HepG2 (cell line): ENCODE results near the gene IRS1. TPM values are rescaled to one million over a fixed set of nuclear protein-coding genes. Genes with fewer than 3 reads are reported as not detected.

Experiments used
- GATAD1 ChIP-seq: IDR thresholded peaks from 2 replicates; pipeline ENCODE4 v1.6.1; 2016; ENCODE audit warnings: missing genetic modification reagents, missing compliant biosample characterization
- HNRNPH1 ChIP-seq: fragments of 200-400 bp; formaldehyde crosslinking; optimal IDR thresholded peaks from 2 replicates; pipeline ENCODE3; 2017; ENCODE audit warnings: mild to moderate bottlenecking, low read depth, low read length
- REL ChIP-seq: sonication (generic); formaldehyde crosslinking; conservative IDR thresholded peaks from 2 replicates; pipeline ENCODE4 v1.8.0; 2022; ENCODE audit warnings: mild to moderate bottlenecking, missing genetic modification reagents, moderate library complexity
- YY1 ChIP-seq: IDR thresholded peaks from 2 replicates; pipeline ENCODE4 v1.6.1; 2011; ENCODE audit warnings: low read length, low read depth, moderate library complexity, mild to moderate bottlenecking; ENCODE audit not compliant: insufficient read depth, insufficient replicate concordance
- polyA plus RNA-seq, 8 experiments: library from polyadenylated mRNA; depleted of rRNA in 3 of 8; stranded (reverse) in 7 of 8; unstranded in 1 of 8; fragments of >200 nt; fragmentation: Illumina TruSeq in 4 of 8; extraction: Trizol in 4 of 8; gene quantifications; 2 replicates each; pipeline versions ENCODE4 v1.2.1 to v1.2.3, GENCODE V29; 2011 to 2016; ENCODE audit warnings: low read depth in 4 of 8, missing spikeins in 1 of 8, mixed read lengths in 1 of 8; ENCODE audit not compliant: insufficient read depth in 1 of 8
- total RNA-seq, 5 experiments: library from RNA; depleted of rRNA; stranded (reverse); fragments of >200 nt; fragmentation: Illumina TruSeq; extraction: Trizol; gene quantifications; 2 replicates each; pipeline ENCODE4 v1.2.3, GENCODE V29; 2016; ENCODE audit warnings: low read depth in 1 of 5
- TF ChIP-seq, protein P1 (sequence below): sonication (generic); formaldehyde crosslinking; IDR thresholded peaks from 2 replicates; pipeline ENCODE4 v1.9.0; 2021; ENCODE audit warnings: missing genetic modification reagents, borderline replicate concordance
- TF ChIP-seq, protein P2 (sequence below): sonication (generic); formaldehyde crosslinking; IDR thresholded peaks from 2 replicates; pipeline ENCODE4 v1.8.1; 2023; ENCODE audit warnings: mild to moderate bottlenecking, missing genetic modification reagents
- TF ChIP-seq, protein P3 (sequence below): sonication (generic); formaldehyde crosslinking; IDR thresholded peaks from 2 replicates; pipeline ENCODE4 v1.5.0; 2020; ENCODE audit warnings: missing genetic modification reagents
- TF ChIP-seq, protein P4 (sequence below): sonication (generic); formaldehyde crosslinking; IDR thresholded peaks from 2 replicates; pipeline ENCODE4 v1.8.0; 2022; ENCODE audit warnings: missing genetic modification reagents, low read depth, mild to moderate bottlenecking, borderline replicate concordance

IRS1 gene
- total and polyA plus RNA-seq, 2 of the 13 experiments (the other 11 are each of a cell fraction or from before 2014, with no cell fraction given): 8.7 to 9.0 TPM

DNA sequence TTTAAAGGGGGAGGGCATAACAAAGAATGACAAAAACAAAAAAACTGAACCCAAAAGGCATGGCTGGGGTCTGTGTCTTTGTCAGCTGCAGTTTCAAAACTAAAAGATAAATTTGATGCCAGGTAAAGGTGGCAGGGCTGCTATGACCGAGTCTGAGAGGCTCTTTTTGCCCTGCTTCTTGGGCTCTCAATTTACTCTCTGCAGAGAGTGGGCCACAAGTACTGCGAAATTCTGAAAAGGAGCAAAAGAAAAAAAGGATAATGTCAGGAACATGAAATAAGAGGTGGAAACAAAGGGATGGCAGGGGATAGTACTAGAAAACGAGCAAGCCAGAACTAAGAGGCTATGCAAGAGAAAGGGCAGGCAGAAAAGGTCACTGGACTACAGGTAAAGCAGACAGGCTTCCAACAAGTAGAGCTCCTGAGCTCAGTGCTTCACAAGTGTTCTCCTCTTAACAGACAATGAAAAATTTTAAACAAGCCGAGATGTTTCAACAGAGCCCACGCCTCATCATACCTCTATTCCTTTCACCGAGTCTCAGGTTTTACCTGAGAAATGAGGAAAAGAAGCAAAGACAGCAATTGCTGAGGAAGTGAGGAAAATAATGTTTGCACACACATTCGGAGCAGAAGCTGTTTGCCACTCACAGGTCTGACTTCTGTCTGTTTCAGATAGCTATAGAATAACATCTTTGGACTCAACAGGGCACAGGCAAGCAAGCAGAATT lies 7.3 kb downstream of the IRS1 start (continued):
- TF ChIP-seq, protein P1, sequence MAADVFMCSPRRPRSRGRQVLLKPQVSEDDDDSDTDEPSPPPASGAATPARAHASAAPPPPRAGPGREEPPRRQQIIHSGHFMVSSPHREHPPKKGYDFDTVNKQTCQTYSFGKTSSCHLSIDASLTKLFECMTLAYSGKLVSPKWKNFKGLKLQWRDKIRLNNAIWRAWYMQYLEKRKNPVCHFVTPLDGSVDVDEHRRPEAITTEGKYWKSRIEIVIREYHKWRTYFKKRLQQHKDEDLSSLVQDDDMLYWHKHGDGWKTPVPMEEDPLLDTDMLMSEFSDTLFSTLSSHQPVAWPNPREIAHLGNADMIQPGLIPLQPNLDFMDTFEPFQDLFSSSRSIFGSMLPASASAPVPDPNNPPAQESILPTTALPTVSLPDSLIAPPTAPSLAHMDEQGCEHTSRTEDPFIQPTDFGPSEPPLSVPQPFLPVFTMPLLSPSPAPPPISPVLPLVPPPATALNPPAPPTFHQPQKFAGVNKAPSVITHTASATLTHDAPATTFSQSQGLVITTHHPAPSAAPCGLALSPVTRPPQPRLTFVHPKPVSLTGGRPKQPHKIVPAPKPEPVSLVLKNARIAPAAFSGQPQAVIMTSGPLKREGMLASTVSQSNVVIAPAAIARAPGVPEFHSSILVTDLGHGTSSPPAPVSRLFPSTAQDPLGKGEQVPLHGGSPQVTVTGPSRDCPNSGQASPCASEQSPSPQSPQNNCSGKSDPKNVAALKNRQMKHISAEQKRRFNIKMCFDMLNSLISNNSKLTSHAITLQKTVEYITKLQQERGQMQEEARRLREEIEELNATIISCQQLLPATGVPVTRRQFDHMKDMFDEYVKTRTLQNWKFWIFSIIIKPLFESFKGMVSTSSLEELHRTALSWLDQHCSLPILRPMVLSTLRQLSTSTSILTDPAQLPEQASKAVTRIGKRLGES: no peak
- TF ChIP-seq YY1 (no peak), REL (no peak), HNRNPH1 (no peak), GATAD1 (CRISPR knock-in tag) (no peak)
- TF ChIP-seq, protein P2, sequence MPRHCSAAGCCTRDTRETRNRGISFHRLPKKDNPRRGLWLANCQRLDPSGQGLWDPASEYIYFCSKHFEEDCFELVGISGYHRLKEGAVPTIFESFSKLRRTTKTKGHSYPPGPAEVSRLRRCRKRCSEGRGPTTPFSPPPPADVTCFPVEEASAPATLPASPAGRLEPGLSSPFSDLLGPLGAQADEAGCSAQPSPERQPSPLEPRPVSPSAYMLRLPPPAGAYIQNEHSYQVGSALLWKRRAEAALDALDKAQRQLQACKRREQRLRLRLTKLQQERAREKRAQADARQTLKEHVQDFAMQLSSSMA (CRISPR knock-in tag): no peak
- TF ChIP-seq, protein P3, sequence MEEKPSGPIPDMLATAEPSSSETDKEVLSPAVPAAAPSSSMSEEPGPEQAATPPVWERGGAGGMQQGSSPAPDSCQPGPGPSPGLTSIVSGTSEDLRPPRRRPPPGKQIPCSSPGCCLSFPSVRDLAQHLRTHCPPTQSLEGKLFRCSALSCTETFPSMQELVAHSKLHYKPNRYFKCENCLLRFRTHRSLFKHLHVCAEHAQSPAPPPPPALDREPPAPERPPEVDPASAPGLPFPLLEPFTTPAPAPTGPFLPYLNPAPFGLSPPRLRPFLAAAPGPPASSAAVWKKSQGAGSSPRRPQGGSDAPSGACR (CRISPR knock-in tag): no peak
- TF ChIP-seq, protein P4, sequence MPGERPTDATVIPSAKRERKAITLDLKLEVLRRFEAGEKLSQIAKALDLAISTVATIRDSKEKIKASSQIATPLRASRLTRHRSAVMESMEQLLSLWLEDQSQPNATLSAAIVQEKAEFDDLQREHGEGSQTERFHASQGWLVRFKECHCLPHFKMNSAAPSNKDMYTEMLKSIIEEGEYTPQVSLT: no peak
